GM19324 (cell line): Measurements from ENCODE around the gene PLA2G4F.

Experiments
- ATAC-seq: cut with Tn5 transposase; IDR thresholded peaks from one replicate; pipeline ENCODE4 v1.9.1; 2021; ENCODE audit warnings: mild to moderate bottlenecking, moderate library complexity; ENCODE audit not compliant: unreplicated experiment, low FRiP score

PLA2G4F gene

GRCh38 chr15:42149493-42150218, 6.8 kb downstream of the PLA2G4F start:
- ATAC-seq: no peak

- no peak for ATAC-seq
Observed at GRCh38 chr15:42148808-42149492, 7.5 kb downstream of the PLA2G4F start.

GRCh38 chr15:42147431-42147735, 9.1 kb downstream of the PLA2G4F start:
- ATAC-seq: no peak

DNA sequence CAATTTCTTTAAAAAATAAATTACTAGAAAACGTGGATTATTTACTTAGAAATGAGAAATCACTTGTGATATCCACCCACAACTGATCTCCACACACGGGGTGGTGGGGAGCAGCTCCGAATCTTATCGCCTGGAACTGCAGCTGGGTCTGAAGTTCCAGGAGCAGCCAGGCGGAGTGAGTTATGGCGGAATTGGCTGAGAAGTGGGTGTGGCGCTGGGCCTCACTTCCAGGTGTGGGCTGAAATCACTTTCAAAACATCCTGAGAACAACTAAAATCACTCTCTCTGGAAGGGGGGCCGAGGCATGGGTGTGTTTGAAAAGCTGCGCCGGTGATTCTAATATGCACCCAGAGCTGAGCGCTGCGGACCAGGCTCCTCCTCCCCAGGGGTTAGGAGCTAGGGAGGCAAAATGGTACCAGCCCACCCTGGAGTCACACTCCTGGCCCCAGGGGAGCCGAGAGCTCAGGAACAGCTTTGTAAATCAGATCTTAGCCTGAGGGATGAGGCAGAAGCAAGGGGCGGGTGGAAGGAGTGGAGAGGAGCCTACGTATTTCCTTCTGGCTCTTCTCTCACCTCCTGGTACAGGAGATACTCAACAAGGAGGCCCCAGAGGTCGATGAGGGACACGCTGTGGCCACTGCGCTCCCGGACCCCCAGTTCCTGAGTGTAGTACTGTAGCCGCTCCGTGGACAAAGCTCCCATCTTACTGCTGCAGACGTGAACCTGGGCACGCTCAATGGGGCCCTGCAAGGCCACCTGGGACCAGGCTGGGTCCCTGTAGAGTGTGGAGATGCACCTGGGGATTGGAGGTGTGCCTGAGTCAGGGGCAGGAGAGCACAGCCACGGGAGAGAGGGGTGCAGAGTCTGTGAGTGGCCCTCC, 9.6 kb downstream of the PLA2G4F start:
- ATAC-seq: no peak

DNA sequence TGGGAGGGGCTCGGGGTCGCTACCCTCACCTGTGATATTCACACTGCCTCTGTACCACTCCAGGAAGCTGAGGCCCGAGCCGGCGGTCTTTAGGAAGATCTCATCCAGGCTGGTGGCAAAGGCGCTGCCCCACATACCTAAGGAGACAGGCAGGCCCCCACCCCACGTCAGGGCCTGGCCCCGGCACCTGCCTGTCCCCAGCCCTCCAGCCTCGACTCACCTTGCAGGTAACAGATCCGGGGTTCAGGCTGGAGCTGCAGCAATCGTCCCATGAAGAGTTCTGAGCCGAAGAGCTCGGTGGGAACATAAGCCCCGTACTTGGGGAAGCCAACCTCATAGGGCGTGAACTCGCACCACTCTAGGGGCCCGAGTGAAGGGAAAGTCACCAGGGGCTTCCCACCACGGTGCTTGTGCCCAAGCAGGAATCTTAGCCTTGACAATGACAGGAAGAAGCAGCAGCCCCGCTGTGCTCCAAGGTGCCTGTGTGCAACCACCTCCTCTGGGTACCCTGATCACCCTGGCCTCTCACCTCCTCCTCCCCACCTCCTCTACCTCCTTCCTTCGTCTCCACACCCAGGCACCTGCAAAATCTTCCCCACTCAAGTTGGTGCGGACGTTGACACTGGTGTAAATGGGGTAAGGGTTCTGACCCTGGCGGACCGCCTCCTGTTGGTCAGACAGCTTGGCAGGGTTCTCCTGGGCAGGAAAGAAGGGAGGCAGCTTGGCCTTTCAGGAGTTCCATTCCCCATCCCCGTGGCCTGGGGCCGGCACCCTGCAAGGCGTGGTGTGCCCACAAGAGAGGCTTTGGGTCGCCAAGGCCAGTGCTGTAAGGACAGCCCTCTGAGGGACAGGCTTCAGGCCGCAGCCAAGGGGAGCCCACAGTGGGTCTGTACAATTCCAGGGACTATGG, 10.6 kb downstream of the PLA2G4F start:
- ATAC-seq: no peak

GRCh38 chr15:42144841-42145375, 11.5 kb downstream of the PLA2G4F start:
- no peak for ATAC-seq

GRCh38 chr15:42143866-42144625, 12.4 kb downstream of the PLA2G4F start:
- no peak for ATAC-seq

DNA sequence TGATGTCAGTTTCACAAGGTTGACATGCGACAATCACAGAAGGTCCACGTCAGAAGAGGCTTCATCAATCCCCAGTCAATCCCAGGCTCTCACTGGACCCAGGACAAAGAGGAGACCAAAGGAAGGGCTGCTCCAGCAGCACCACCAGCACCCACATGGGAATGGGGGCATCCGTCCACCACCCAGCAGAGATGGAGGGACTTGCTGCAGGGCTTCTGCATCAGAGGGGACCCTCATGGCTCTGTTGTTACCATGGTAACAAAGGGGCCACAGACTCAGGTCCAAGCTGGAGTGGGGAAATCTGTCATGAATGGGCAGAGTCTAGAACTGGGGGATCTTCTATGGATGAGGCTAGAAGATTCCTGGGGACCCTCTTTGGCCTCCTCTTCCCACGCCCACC, 13.1 kb downstream of the PLA2G4F start:
- ATAC-seq: no peak

DNA sequence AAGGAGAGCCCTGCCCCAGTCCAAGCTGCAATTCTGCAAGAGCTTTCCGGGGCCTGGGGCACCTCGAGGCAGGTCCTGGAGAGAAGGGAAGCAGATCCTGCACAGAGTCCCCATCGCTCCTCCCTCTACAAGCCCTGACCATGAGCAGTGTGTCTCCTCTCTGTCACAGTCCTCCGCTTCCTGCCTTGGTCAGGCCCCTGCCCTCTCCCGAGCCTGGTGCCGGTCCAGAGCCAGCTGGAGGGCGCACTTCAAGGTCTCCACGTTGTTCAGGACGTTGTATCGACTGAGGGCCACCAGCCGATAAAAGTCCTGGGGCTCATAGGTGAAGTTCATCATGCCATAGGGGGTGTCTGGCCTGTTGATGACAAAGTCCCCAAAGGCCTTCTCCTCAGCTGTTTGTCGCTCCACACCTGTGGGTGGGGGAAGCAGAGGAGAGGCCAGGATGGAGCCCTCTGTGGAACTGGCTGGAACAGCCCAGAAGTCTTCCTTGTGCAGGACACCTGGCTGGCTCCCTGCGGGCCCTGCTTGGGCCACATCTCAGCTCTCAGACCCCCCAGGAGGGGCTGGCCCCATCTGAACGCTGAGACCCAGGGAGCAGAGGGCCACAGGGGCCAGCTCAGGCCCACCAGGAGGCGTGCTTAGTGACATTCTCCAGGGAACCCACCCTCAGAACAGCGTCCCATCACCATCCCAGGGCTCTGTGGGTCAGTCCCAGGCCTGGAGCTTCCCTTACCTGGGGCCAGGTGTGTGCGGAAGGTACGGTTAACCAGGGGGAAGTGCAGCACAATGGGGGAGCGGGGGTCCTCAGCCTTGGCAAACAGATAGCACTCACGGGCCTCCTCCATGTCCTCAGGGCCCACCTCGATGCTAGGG, 14.4 kb downstream of the PLA2G4F start:
- no peak for ATAC-seq

GRCh38 chr15:42141246-42141645, 15.2 kb downstream of the PLA2G4F start:
- ATAC-seq: no peak

- no peak for ATAC-seq
Observed at GRCh38 chr15:42140383-42141070, 15.9 kb downstream of the PLA2G4F start.

- no peak for ATAC-seq
Observed at GRCh38 chr15:42139596-42139995, 16.8 kb downstream of the PLA2G4F start.

- no peak for ATAC-seq
Observed at GRCh38 chr15:42138968-42139386, 17.5 kb downstream of the PLA2G4F start.

DNA sequence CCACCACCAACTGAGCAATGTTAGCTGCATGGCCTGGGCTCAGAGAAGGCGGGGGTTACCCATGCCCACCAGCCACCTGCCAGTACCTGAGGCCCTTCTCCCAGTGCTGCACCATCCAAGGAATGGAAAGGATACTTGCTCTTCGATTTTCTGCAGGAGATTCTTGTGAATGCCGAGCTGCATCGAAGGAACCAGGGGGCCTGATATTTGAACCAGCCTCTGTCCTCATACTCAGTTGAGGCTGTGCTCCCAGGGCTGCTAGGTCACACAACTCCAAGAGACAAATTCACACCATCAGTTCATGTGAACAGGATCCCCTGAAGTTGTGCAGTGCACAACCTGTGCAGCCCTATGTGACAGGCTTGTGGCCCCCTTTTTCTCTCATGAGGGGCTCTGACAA, 18.0 kb downstream of the PLA2G4F start:
- no peak for ATAC-seq

DNA sequence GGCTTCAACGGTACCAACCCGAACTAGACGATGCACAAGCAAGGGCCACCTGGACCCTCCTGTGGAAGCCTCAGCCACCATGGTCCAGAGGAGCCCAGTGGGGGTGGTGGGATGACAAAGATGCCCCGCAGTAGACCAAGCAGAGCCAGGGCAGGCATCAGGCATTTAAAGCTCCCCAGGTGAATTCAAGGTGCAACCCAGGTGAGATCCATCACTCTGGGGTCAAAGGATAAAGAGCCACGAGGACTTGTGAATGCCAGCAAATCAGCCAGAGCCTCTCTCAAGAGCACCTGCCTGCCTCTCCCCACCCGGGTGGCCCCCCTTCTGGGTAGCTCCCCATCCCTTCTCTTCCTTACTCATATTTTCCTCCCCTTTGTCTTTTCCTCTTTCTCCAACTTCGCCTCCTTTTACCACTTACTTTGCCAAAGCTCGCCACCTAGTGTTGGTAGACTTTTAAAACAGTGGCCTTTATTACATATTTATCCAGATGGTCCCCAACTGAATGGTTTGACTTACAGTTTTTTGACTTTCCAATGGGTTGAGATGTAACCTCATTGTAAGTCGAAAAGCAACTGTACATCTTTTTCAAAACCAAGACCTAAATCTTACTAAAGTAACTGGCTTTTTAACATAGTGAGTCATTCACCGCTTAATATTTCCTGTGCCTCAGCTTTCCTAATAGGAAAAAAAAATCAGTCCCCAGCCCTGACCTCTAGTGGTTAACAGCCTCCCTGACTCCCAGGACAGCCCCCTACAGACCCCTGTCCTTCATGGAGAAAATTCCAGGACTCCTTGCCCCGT, 18.8 kb downstream of the PLA2G4F start:
- no peak for ATAC-seq

- ATAC-seq: no peak
Observed at GRCh38 chr15:42136513-42136912, 19.9 kb downstream of the PLA2G4F start.

DNA sequence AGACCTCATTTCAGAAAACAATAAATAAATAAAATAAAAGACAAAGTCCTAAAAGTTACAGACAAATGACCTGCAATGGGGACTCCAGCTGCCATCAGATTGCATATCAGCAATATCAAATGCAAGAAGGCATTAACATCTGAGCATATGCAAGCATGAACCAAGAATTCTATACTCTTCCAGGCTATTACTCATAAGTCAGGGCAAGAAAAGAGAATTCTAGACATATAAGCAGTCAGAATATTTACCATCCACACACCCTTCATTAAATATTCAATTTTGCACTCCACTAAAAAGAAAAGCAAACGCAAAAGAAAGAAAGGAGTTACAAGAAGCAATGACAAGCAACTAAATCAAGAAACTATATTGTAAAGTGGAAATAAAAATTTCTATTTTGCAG, 21.1 kb downstream of the PLA2G4F start:
- ATAC-seq: no peak
